Measurements from ENCODE around the gene TNS3. TPM values are rescaled to one million over a fixed set of nuclear protein-coding genes. Genes with fewer than 3 reads are reported as not detected.

TNS3 gene
- total RNA-seq: 89.8 TPM

DNA sequence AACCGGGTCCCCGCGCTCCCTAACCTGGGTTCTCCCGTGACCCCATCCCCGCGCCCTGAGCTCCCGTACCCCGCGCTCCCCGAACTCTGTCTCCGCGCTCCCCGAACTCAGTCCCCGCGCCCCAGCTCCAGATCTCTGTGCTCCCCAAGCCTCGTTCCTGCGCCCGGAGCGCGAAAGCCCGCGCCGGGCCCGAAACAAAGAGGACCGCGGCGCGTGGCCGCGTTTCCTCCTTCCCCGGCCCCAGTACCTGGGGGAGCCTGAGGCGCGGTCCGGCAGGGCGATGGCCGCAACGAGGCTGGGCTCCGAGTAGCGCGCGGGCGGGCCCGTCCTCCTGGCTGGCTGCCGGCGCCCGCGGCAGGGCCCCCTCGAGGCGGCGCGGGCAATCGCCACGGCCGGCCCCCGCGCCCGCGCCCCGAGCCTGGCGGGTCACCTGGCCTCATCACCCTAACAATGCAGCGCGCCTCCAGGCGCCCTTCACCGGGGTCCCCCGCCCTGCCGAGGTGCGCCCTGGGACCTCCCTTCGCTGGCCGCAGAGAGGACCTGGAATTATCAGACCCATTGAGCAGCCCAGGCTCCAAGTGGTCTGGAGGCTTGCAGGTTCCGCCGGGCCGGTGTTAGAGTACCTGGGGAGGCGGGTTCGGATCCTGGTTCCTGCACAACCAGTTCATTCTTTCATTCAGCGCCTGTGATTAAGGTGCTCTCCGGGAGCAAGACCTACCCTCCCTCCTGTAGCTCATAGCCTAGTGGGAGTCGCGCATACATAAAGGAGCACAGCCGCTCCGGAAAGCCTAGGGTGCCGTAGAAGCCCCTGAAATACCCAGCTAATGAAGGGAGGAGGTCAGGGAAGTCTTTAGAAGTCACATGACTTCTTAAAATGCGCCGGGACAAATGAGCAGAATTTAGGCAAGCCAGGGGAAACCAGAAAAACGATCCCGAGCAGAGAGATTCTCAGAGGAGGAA is at the start of gene TNS3:
TNS3 (minus strand) TSS at position 308 of the 960 bp plus-strand sequence. CDS start 142,475 bp downstream, outside the sequence.
- intact Hi-C loops (cut with DNase I): loop anchor here (2.0 to 5.0 kb wide), 9 partner anchors 45 to 235 kb away; no protein-coding TSS in a partner anchor
- no peaks in the 10 kb centered on the region for H3K9me3 ChIP-seq
- H3K36me3 ChIP-seq: no peaks in the 10 kb centered on the region
- TF ChIP-seq, protein P1, sequence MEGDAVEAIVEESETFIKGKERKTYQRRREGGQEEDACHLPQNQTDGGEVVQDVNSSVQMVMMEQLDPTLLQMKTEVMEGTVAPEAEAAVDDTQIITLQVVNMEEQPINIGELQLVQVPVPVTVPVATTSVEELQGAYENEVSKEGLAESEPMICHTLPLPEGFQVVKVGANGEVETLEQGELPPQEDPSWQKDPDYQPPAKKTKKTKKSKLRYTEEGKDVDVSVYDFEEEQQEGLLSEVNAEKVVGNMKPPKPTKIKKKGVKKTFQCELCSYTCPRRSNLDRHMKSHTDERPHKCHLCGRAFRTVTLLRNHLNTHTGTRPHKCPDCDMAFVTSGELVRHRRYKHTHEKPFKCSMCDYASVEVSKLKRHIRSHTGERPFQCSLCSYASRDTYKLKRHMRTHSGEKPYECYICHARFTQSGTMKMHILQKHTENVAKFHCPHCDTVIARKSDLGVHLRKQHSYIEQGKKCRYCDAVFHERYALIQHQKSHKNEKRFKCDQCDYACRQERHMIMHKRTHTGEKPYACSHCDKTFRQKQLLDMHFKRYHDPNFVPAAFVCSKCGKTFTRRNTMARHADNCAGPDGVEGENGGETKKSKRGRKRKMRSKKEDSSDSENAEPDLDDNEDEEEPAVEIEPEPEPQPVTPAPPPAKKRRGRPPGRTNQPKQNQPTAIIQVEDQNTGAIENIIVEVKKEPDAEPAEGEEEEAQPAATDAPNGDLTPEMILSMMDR (IDR thresholded peaks at IDR 0.05): peak in 1 of 3 experiments; percentile 60
- peak within 1 kb of the TSS; percentile 85 to 88 for H3K27ac ChIP-seq
- peaks cover 14 to 58% of the 10 kb centered on the region in 2 donors for H3K4me1 ChIP-seq
- peak in 1 of 2 donors; percentile 73 for DNase-seq (ENCODE audit: low spot score in 2 of 2)
- peak within 1 kb of the TSS; percentile 75 to 82 for H3K4me3 ChIP-seq
- no peaks in the 10 kb centered on the region for H3K27me3 ChIP-seq

DNA sequence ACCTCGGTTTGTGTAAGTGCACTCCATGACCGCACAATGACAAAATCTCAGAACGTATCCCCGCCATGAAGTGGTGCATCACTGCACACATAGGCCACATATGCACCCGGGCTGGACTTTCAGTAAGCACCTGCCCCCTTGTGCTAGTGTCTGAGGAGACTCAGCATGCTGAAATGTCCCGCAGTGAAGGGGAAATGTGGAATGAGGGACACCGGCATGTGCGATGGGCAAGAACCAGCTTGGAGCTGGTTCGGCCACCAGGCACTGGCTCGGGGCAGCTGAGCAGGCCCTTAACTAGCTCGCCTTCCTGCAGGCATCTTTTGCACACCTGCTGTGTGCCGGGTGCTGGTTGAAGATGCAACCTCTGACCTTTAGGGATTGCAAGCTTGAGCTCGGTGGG is 49.8 kb upstream of the TNS3 start:
- Histone ChIP-seq H3K27me3 (no peaks in the 10 kb centered on the region), H3K36me3 (no peaks in the 10 kb centered on the region), H3K9me3 (no peaks in the 10 kb centered on the region), H3K4me3 (no peak overlapping the region), H3K4me1 (peaks cover 14 to 16% of the 10 kb centered on the region in 2 donors), H3K27ac (no peak overlapping the region)
- intact Hi-C loops (cut with DNase I): no loop called here
- DNase-seq (ENCODE audit: low spot score in 2 of 2): no peak
- TF ChIP-seq, protein P1 (IDR thresholded peaks at IDR 0.05): no peak

DNA sequence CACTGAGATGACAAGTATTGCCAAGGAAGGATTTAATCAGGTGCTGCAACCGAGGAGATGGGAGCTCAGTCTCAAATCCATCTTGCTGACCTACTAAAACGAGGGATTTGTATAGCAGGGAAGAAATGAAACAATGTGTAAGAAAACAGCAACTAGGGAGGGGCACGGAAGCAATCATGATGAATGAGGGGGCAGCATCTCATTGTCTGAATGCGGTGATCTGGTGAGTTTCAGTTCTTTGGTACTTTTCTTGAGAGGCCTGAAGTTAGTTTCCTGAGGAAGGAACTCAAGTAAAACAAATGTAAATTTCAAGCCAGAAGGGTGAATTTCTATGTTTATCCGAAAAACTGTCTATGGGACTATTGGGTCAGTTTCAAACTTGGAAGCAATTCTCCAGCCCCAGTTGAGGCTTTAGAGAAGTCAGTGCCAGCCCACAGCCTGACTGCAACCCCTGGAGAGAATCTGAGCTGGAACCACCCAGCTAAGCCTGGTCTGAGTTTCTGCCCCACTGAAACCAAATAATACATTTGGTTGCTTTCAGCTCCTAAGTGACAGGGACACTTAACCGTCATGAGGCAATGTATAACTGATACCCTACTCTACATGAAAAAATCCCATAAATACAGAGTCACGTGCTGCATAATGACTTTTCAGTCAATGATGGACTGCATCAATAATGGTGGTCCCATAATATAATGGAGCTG is 45.8 kb upstream of the TNS3 start:
- Histone ChIP-seq H3K27me3 (no peaks in the 10 kb centered on the region), H3K4me1 (peaks cover 2 to 20% of the 10 kb centered on the region in 2 donors), H3K9me3 (no peaks in the 10 kb centered on the region), H3K4me3 (no peak overlapping the region), H3K36me3 (no peaks in the 10 kb centered on the region), H3K27ac (peak overlapping the region in 1 of 2 donors; percentile 24)
- DNase-seq (ENCODE audit: low spot score in 2 of 2): no peak
- intact Hi-C loops (cut with DNase I): no loop called here
- TF ChIP-seq, protein P1 (IDR thresholded peaks at IDR 0.05): no peak

DNA sequence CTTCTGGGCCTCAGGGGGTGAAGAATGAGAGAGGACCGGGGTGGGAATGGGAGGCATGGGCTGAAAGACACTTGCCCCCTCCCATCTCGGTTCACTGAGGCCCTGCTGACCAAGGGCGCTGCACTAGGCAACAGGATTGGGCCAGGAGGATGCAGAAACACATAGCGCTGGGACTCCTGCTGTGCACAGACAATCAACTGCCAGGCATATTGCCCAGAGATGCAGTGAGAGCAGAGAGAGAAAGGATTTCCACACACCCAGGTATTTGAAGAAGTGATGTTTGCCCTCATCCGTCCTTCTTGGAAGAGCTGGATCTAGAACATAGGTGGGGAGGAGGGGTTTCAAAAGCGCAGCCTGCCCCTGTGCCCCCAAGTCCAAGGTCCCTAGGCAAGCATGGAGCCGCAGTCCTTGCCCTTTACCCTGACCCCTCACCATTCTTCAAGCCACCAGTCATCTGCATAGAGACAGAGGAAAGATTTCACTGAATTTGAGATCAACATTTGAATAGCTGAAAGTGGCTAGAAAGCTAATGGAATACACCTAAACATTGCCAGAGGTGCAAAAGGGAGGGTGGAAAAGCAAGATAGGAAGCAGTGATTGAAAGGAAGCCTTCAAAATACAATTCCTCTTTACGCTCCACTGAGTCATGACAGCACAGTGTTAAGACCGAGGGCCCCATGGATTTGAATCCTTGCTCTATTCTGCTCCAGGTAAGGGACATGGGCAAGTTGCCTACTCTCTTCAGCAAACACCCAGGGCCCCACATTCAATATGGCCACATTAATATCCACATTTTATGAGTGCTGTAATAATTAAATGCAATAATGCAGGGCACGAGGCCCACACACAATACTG is 44.2 kb upstream of the TNS3 start:
- no peaks in the 10 kb centered on the region for H3K9me3 ChIP-seq
- H3K27ac ChIP-seq: no peak overlapping the region
- intact Hi-C loops (cut with DNase I): no loop called here
- H3K27me3 ChIP-seq: no peaks in the 10 kb centered on the region
- TF ChIP-seq, protein P1 (IDR thresholded peaks at IDR 0.05): no peak
- H3K36me3 ChIP-seq: no peaks in the 10 kb centered on the region
- H3K4me3 ChIP-seq: no peak overlapping the region
- peaks cover 9 to 30% of the 10 kb centered on the region in 2 donors for H3K4me1 ChIP-seq
- DNase-seq (ENCODE audit: low spot score in 2 of 2): no peak

DNA sequence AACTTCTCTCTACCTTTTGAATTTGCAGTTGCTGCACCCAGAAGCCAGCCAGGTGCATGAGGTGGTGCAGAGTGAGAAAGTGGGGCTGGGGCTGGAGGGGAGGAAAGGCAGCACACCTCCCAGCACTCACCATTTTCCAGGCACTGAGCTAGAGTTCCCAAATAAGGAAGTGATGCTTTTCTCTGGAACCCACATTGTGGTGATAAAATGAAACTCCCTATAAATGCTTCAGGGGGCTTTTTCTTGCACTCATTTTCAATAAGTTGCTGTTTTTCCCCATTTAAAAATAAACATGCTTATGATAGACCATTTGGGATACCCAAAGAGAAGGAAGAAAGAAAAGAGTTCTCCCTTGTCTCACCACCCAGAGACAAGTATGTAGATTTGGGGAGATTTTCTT is 42.8 kb upstream of the TNS3 start:
- Histone ChIP-seq H3K9me3 (no peaks in the 10 kb centered on the region), H3K27me3 (no peaks in the 10 kb centered on the region), H3K4me3 (no peak overlapping the region), H3K27ac (no peak overlapping the region), H3K4me1 (peaks cover 9 to 33% of the 10 kb centered on the region in 2 donors), H3K36me3 (no peaks in the 10 kb centered on the region)
- intact Hi-C loops (cut with DNase I): no loop called here
- TF ChIP-seq, protein P1 (IDR thresholded peaks at IDR 0.05): no peak
- DNase-seq (ENCODE audit: low spot score in 2 of 2): no peak

Data from ascending aorta (tissue), 2 donors.